ENCODE results near the gene ALPK1.

The ALPK1 gene

DNA sequence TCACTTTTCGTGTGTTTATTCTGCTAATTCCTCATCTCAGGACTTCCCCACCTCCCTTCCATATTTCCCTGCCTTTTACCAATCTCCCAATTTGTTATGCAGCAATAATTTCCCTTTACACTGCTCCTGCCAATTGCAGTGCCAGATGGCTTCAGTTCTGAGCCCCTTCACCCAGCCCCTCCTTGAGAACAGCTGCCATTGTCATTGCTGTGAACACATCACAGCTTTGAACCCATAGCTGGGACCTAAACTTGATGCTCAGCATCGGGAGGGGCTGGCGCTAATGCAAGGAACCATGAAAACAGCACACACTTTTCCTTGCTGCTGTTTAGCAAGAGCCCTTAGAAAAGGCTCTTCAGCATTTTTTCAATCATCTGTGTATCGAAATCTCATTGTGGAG is 104.9 kb downstream of the ALPK1 start:
- TF ChIP-seq, protein P1, sequence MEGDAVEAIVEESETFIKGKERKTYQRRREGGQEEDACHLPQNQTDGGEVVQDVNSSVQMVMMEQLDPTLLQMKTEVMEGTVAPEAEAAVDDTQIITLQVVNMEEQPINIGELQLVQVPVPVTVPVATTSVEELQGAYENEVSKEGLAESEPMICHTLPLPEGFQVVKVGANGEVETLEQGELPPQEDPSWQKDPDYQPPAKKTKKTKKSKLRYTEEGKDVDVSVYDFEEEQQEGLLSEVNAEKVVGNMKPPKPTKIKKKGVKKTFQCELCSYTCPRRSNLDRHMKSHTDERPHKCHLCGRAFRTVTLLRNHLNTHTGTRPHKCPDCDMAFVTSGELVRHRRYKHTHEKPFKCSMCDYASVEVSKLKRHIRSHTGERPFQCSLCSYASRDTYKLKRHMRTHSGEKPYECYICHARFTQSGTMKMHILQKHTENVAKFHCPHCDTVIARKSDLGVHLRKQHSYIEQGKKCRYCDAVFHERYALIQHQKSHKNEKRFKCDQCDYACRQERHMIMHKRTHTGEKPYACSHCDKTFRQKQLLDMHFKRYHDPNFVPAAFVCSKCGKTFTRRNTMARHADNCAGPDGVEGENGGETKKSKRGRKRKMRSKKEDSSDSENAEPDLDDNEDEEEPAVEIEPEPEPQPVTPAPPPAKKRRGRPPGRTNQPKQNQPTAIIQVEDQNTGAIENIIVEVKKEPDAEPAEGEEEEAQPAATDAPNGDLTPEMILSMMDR (conservative IDR thresholded peaks at IDR 0.05): no peak
- TF ChIP-seq ZFX (IDR thresholded peaks at IDR 0.05): no peak
- H3K27ac ChIP-seq: no peak overlapping the region

GRCh38 chr4:112403101-112403945 is 106.2 kb downstream of the ALPK1 start:
- no peak for TF ChIP-seq ZFX (IDR thresholded peaks at IDR 0.05)
- TF ChIP-seq, protein P1 (conservative IDR thresholded peaks at IDR 0.05): no peak
- H3K27ac ChIP-seq: no peak overlapping the region

DNA sequence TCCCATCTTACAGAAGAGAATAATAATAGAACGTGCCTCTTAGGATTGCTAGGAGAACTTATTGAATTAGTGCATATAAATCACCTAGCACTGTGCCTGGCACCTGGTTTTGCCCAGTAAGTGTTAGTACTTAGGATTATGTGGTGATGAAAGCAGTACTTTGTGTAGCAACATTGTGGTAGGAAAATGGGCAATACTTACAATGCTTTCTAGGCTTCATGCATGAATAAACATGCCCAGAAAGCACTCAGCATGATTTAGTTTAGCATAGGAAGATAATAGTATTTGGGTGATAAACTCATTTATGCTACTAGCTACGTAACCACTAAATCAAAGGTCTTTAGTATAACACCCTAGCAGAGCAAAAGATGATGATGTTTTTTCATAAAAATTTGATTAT is 113.2 kb downstream of the ALPK1 start:
- H3K27ac ChIP-seq: no peak overlapping the region
- TF ChIP-seq, protein P1 (conservative IDR thresholded peaks at IDR 0.05): no peak
- no peak for TF ChIP-seq ZFX (IDR thresholded peaks at IDR 0.05)

- no peak for TF ChIP-seq ZFX (IDR thresholded peaks at IDR 0.05)
- TF ChIP-seq, protein P1 (conservative IDR thresholded peaks at IDR 0.05): no peak
- no peak overlapping the region for H3K27ac ChIP-seq
These were observed 113.6 kb downstream of the ALPK1 start for GRCh38 chr4:112410804-112411203.

- H3K27ac ChIP-seq: no peak overlapping the region
- TF ChIP-seq ZFX (IDR thresholded peaks at IDR 0.05): no peak
- TF ChIP-seq, protein P1 (conservative IDR thresholded peaks at IDR 0.05): no peak
These were observed 114.8 kb downstream of the ALPK1 start for GRCh38 chr4:112411781-112412550.

GRCh38 chr4:112416464-112416863 is 119.3 kb downstream of the ALPK1 start:
- H3K27ac ChIP-seq: no peak overlapping the region
- no peak for TF ChIP-seq ZFX (IDR thresholded peaks at IDR 0.05)
- TF ChIP-seq, protein P1 (conservative IDR thresholded peaks at IDR 0.05): no peak

- H3K27ac ChIP-seq: no peak overlapping the region
- TF ChIP-seq, protein P1 (conservative IDR thresholded peaks at IDR 0.05): peak; percentile 23; the same call in 1 of the 2 replicates
- TF ChIP-seq ZFX (IDR thresholded peaks at IDR 0.05): no peak
These were observed 120.9 kb downstream of the ALPK1 start for GRCh38 chr4:112418092-112418491.

All from C4-2B (cell line).